ENCODE data around the gene FBXL16. TPM values are rescaled to one million over a fixed set of nuclear protein-coding genes. Genes with fewer than 3 reads are reported as not detected.

The FBXL16 gene
- total and polyA plus RNA-seq, 3 donors from 2014 or later = 15.8 to 23.4 (median 16.1) TPM

GRCh38 chr16:670485-671352, 34.9 kb downstream of the FBXL16 start:
- Histone ChIP-seq H3K4me3 (no peak overlapping the region), H3K9me3 (no peaks in the 10 kb centered on the region), H3K27ac (no peak overlapping the region), H3K36me3 (ENCODE audit: low read depth, missing control alignments) (no peaks in the 10 kb centered on the region), H3K27me3 (no peaks in the 10 kb centered on the region), H3K4me1 (peaks cover 26% of the 10 kb centered on the region)
- DNase-seq = no peak
- 93 to 96% methylated on average over 14 to 43 of the region's 52 CpGs for WGBS, 2 donors
- TF ChIP-seq POLR2A (IDR thresholded peaks at IDR 0.05) = no peak
- TF ChIP-seq CTCF (IDR thresholded peaks at IDR 0.05) = no peak
- intact Hi-C loops (cut with DNase I; ENCODE audit: low total_unique reads) = no loop called here

GRCh38 chr16:669666-670065, 35.9 kb downstream of the FBXL16 start:
- intact Hi-C loops (cut with DNase I; ENCODE audit: low total_unique reads) = loop anchor here (10.0 kb wide), 1 partner anchor 85 kb away; no protein-coding TSS in a partner anchor
- Histone ChIP-seq H3K4me3 (no peak overlapping the region), H3K36me3 (ENCODE audit: low read depth, missing control alignments) (no peaks in the 10 kb centered on the region), H3K27me3 (no peaks in the 10 kb centered on the region), H3K9me3 (no peaks in the 10 kb centered on the region), H3K4me1 (peaks cover 19% of the 10 kb centered on the region), H3K27ac (no peak overlapping the region)
- WGBS, 2 donors = 88 to 92% methylated on average over 8 to 13 of the region's 13 CpGs
- DNase-seq = no peak
- no peak for TF ChIP-seq POLR2A (IDR thresholded peaks at IDR 0.05)

- DNase-seq = no peak
- Histone ChIP-seq H3K4me3 (peak overlapping the region; percentile 85 to 98), H3K27me3 (no peaks in the 10 kb centered on the region), H3K36me3 (ENCODE audit: low read depth, missing control alignments) (no peaks in the 10 kb centered on the region), H3K27ac (peak overlapping the region; percentile 77 to 80), H3K4me1 (peaks cover 13% of the 10 kb centered on the region), H3K9me3 (no peaks in the 10 kb centered on the region)
- intact Hi-C loops (cut with DNase I; ENCODE audit: low total_unique reads) = loop anchor here (10.0 kb wide), 1 partner anchor 84 kb away; no protein-coding TSS in a partner anchor
- WGBS, 2 donors = 4 to 14% methylated on average over 7 to 40 of the region's 50 CpGs
- no peak for TF ChIP-seq CTCF (IDR thresholded peaks at IDR 0.05)
- TF ChIP-seq POLR2A (IDR thresholded peaks at IDR 0.05) = no peak
Measured at GRCh38 chr16:668519-669171, 37.0 kb downstream of the FBXL16 start.

GRCh38 chr16:667780-668518, 37.7 kb downstream of the FBXL16 start, which contains the start of gene RHOT2:
TSS of gene RHOT2 (plus strand) at chr16:668132. CDS start at chr16:668200, 68 bp downstream.
- Histone ChIP-seq H3K27ac (peak within 1 kb of the TSS; percentile 77 to 80), H3K36me3 (ENCODE audit: low read depth, missing control alignments) (no peaks in the 10 kb centered on the region), H3K4me3 (peak within 1 kb of the TSS; percentile 85 to 98), H3K9me3 (no peaks in the 10 kb centered on the region), H3K27me3 (no peaks in the 10 kb centered on the region), H3K4me1 (peaks cover 13% of the 10 kb centered on the region)
- 0 to 1% methylated on average over 2 to 53 of the region's 78 CpGs for WGBS, 2 donors
- intact Hi-C loops (cut with DNase I; ENCODE audit: low total_unique reads) = loop anchor here (10.0 kb wide), 1 partner anchor 83 kb away; no protein-coding TSS in a partner anchor
- DNase-seq = peak; percentile 95
- TF ChIP-seq CTCF (IDR thresholded peaks at IDR 0.05) (peak; percentile 83 to 98 (median 93)), POLR2A (IDR thresholded peaks at IDR 0.05) (no peak)
